ENCODE data around the gene CCDC110.

DNA sequence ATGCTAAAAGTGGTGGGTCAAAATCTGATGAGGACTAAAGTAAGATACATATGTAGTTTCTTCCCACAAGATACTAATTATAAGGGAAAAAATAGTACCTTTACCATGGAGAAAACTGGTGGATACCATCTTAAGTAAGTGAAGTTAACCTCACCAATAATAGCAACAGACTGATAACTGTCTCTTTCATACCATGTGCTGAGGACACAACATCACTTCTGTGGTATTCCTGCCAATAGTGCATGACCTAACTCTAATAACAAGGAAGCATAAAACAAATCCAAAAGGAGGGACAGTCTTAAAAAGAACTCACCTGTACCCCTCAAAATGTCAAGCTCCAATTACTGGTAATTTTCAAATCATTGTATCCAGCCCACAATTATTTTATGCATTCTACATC is 54.6 kb downstream of the CCDC110 start:
- TF ChIP-seq USF2 (IDR thresholded peaks at IDR 0.05) (no peak), JUN (IDR thresholded peaks at IDR 0.05) (no peak), CBX2 (IDR thresholded peaks at IDR 0.05; ENCODE audit: borderline replicate concordance, low read depth) (no peak), NR3C1 (IDR thresholded peaks at IDR 0.05) (no peak), RNF2 (IDR thresholded peaks at IDR 0.05; ENCODE audit: borderline replicate concordance, low read depth) (no peak), EP300 (IDR thresholded peaks at IDR 0.05) (no peak), SMC3 (IDR thresholded peaks at IDR 0.05) (no peak), PHF8 (IDR thresholded peaks at IDR 0.05; ENCODE audit: borderline replicate concordance, low read depth) (no peak), PBX3 (IDR thresholded peaks at IDR 0.05) (no peak), EHF (CRISPR knock-in tag; IDR thresholded peaks at IDR 0.05) (no peak), ZC3H11A (IDR thresholded peaks at IDR 0.05) (no peak), JUNB (IDR thresholded peaks at IDR 0.05) (no peak)
- TF ChIP-seq, protein P1, sequence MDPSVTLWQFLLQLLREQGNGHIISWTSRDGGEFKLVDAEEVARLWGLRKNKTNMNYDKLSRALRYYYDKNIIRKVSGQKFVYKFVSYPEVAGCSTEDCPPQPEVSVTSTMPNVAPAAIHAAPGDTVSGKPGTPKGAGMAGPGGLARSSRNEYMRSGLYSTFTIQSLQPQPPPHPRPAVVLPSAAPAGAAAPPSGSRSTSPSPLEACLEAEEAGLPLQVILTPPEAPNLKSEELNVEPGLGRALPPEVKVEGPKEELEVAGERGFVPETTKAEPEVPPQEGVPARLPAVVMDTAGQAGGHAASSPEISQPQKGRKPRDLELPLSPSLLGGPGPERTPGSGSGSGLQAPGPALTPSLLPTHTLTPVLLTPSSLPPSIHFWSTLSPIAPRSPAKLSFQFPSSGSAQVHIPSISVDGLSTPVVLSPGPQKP (IDR thresholded peaks at IDR 0.05; ENCODE audit: low read depth, low read length), result no peak
- TF ChIP-seq, protein P2, sequence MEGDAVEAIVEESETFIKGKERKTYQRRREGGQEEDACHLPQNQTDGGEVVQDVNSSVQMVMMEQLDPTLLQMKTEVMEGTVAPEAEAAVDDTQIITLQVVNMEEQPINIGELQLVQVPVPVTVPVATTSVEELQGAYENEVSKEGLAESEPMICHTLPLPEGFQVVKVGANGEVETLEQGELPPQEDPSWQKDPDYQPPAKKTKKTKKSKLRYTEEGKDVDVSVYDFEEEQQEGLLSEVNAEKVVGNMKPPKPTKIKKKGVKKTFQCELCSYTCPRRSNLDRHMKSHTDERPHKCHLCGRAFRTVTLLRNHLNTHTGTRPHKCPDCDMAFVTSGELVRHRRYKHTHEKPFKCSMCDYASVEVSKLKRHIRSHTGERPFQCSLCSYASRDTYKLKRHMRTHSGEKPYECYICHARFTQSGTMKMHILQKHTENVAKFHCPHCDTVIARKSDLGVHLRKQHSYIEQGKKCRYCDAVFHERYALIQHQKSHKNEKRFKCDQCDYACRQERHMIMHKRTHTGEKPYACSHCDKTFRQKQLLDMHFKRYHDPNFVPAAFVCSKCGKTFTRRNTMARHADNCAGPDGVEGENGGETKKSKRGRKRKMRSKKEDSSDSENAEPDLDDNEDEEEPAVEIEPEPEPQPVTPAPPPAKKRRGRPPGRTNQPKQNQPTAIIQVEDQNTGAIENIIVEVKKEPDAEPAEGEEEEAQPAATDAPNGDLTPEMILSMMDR (IDR thresholded peaks at IDR 0.05), result no peak
